Hepatocyte (in vitro differentiated cells): Measurements from ENCODE around the gene SLC6A11.

Experiments used
- CTCF ChIP-seq: fragments of 200-600 bp; sonication (generic); IDR thresholded peaks from 2 replicates; pipeline ENCODE4 v1.5.1; 2016; ENCODE audit warnings: antibody characterized with exemption, mild to moderate bottlenecking; ENCODE audit not compliant: poor library complexity
- EZH2 ChIP-seq: fragments of 200-600 bp; sonication (generic); IDR thresholded peaks from 2 replicates; pipeline ENCODE4 v1.6.1; 2016; ENCODE audit warnings: antibody characterized with exemption, mild to moderate bottlenecking, borderline replicate concordance
- EZH2phosphoT487 ChIP-seq: fragments of 200-600 bp; sonication (generic); IDR thresholded peaks from one replicate; pipeline ENCODE4 v1.6.1; 2018; ENCODE audit warnings: antibody characterized with exemption, mild to moderate bottlenecking, low read depth, moderate library complexity; ENCODE audit not compliant: unreplicated experiment, severe bottlenecking

GRCh38 chr3:10970306-10970960 lies 154.4 kb downstream of the SLC6A11 start:
- TF ChIP-seq CTCF (no peak), EZH2 (no peak), EZH2phosphoT487 (no peak)
